Psoas muscle (tissue), 8 donors: ENCODE measurements around the gene CDK6. TPM values are rescaled to one million over a fixed set of nuclear protein-coding genes. Genes with fewer than 3 reads are reported as not detected.

Experiments
- ATAC-seq, 4 donors: fragments of 200-7000 bp; cut with Tn5 transposase; one replicate each; pipeline ENCODE4 v1.9.1; 2020; ENCODE audit warnings: moderate library complexity in 3 of 4, mild to moderate bottlenecking in 2 of 4
- DNase-seq, 2 donors: peaks; one replicate each; pipeline ENCODE4 v3.0.0-alpha.2; 2020
- H3K27ac ChIP-seq: fragments of 200-600 bp; one replicate; pipeline ENCODE4 v1.8.0; 2022
- H3K27me3 ChIP-seq, 3 donors: fragments of 200-600 bp in 1 of 3; one replicate each; pipeline versions ENCODE4 v1.6.1 to v1.8.0; 2013 to 2022; ENCODE audit warnings: low read length in 2 of 3, mild to moderate bottlenecking in 2 of 3, moderate library complexity in 1 of 3; ENCODE audit not compliant: insufficient read depth in 3 of 3
- H3K36me3 ChIP-seq, 2 donors: fragments of 200-600 bp in 1 of 2; one replicate each; pipeline versions ENCODE4 v1.6.1 to v1.8.0; 2013 to 2022; ENCODE audit warnings: low read depth in 1 of 2, mild to moderate bottlenecking in 1 of 2, moderate library complexity in 1 of 2; ENCODE audit not compliant: insufficient read depth in 1 of 2
- H3K4me1 ChIP-seq: fragments of 200-600 bp; one replicate; pipeline ENCODE4 v1.8.0; 2022
- H3K4me3 ChIP-seq: fragments of 200-600 bp; one replicate; pipeline ENCODE4 v1.8.0; 2022; ENCODE audit warnings: mild to moderate bottlenecking
- H3K9me3 ChIP-seq: fragments of 200-600 bp; one replicate; pipeline ENCODE4 v1.8.0; 2022
- CTCF ChIP-seq: fragments of 200-600 bp; IDR thresholded peaks from one replicate; pipeline ENCODE4 v1.8.0; 2022; ENCODE audit warnings: antibody characterized with exemption
- WGBS, 3 donors: extraction: QIAGEN DNeasy Blood & Tissue Kit; methylation state at CpG; one replicate each; pipeline versions ENCODE4 v1.1.6 to v1.1.7; 2013; 5-methylcytosine and 5-hydroxymethylcytosine counted together
- intact Hi-C, 2 donors: fragments of 100-400 bp; cut with DNase I; formaldehyde crosslinking; loops; one replicate each; pipeline versions ENCODE4 v1.11.0 to v1.14.2; 2022
- polyA plus RNA-seq, 3 donors: library from polyadenylated mRNA; stranded (reverse); fragments of 200-250 nt; gene quantifications; one replicate each; pipeline ENCODE4 v1.2.3, GENCODE V29; 2013
- total RNA-seq, 4 donors: library from RNA; stranded (reverse); fragmentation: NEBNext Ultra II Directional in 2 of 4; extraction: Animal tissue kit (Norgen Biotek cat#: 25700) in 2 of 4; gene quantifications; one replicate each; pipeline versions ENCODE4 v1.2.1 to v1.2.4, GENCODE V29; 2021 to 2023
- donor health status: healthy with polysubstance abuse.
- donor health status: DM: no; HTN: no; CAD: no; lungs with moderate emphysema.
- donor health status: Bipolar disorder and iron deficiency.
- donor health status: healthy.
- donor health status: DM: yes; HTN: yes; CAD: no.
- donor health status: DM: no; HTN: no; CAD: no.
- donor health status: DM: no; HTN: no; CAD: no.
- donor health status: DM: yes; HTN: yes; CAD: no.

CDK6 gene
- total and polyA plus RNA-seq, 7 donors: 0.39 to 8.0 (median 3.2) TPM

GRCh38 chr7:92563345-92563744 is 273.0 kb downstream of the CDK6 start:
- Histone ChIP-seq H3K36me3 (peaks cover 3 to 91% of the 10 kb centered on the region in 2 donors), H3K9me3 (no peaks in the 10 kb centered on the region), H3K4me1 (no peaks in the 10 kb centered on the region), H3K27ac (no peak overlapping the region), H3K4me3 (no peak overlapping the region), H3K27me3 (no peaks in the 10 kb centered on the region)
- ATAC-seq: no peak
- no peak for TF ChIP-seq CTCF
- no peak for DNase-seq
- 87 to 94% (median 92%) methylated on average over 2 of the region's 2 CpGs for WGBS, 3 donors
- intact Hi-C loops: no loop called here

GRCh38 chr7:92560602-92561001 is 275.8 kb downstream of the CDK6 start:
- no peak overlapping the region for H3K4me3 ChIP-seq
- no peak overlapping the region for H3K27ac ChIP-seq
- no peak for DNase-seq
- TF ChIP-seq CTCF: no peak
- no peaks in the 10 kb centered on the region for H3K27me3 ChIP-seq
- H3K4me1 ChIP-seq: no peaks in the 10 kb centered on the region
- intact Hi-C loops: no loop called here
- peaks cover 3 to 76% of the 10 kb centered on the region in 2 donors for H3K36me3 ChIP-seq
- H3K9me3 ChIP-seq: no peaks in the 10 kb centered on the region
- no peak for ATAC-seq

GRCh38 chr7:92557808-92558362 is 278.5 kb downstream of the CDK6 start:
- Histone ChIP-seq H3K36me3 (peaks cover 0 to 49% of the 10 kb centered on the region in 2 donors), H3K4me3 (no peak overlapping the region), H3K27me3 (no peaks in the 10 kb centered on the region), H3K27ac (no peak overlapping the region), H3K4me1 (no peaks in the 10 kb centered on the region), H3K9me3 (no peaks in the 10 kb centered on the region)
- intact Hi-C loops: no loop called here
- WGBS, 3 donors: 78 to 86% (median 82%) methylated on average over 7 of the region's 7 CpGs
- ATAC-seq: no peak
- no peak for DNase-seq
- no peak for TF ChIP-seq CTCF

- Histone ChIP-seq H3K27ac (no peak overlapping the region), H3K36me3 (peaks cover 0 to 43% of the 10 kb centered on the region in 2 donors), H3K9me3 (no peaks in the 10 kb centered on the region), H3K27me3 (no peaks in the 10 kb centered on the region), H3K4me1 (no peaks in the 10 kb centered on the region), H3K4me3 (no peak overlapping the region)
- intact Hi-C loops: no loop called here
- WGBS, 3 donors: 90 to 94% (median 91%) methylated on average over 2 of the region's 2 CpGs
- TF ChIP-seq CTCF: no peak
- no peak for DNase-seq
- ATAC-seq: peak in 1 of 4 donors; percentile 20
Measured at GRCh38 chr7:92557249-92557648, 279.1 kb downstream of the CDK6 start.

Other genes starting within 250 kb of the CDK6 start
- 10 to 100 TPM in 2 of 4 donors, 1 to 10 TPM in 2; 9.1 to 16.3 (median 11.1) TPM for gene FAM133B, start 246.2 kb downstream of the CDK6 start, total RNA-seq
- gene FAM133B, start 246.2 kb downstream of the CDK6 start, polyA plus RNA-seq: 10 to 100 TPM; 16.3 to 23.1 (median 17.4) TPM